Activated B cell treated with CpG ODN at 0.5 μM for 24 hours (primary cell): ENCODE results near the gene SHH. TPM values are rescaled to one million over a fixed set of nuclear protein-coding genes. Genes with fewer than 3 reads are reported as not detected.

Experiments used
- ATAC-seq: fragments of 200-7000 bp; cut with Tn5 transposase; one replicate; pipeline ENCODE4 v1.10.0; 2021; ENCODE audit warnings: low read depth, mild to moderate bottlenecking, moderate library complexity
- CTCF ChIA-PET: fragments of 350-600 bp; sonication (Branson Sonifier 250); formaldehyde crosslinking; loops from one replicate; lab custom pipeline; 2021; ENCODE audit warnings: antibody characterized with exemption; lab: Charles Lee
- POLR2A ChIA-PET: fragments of 350-600 bp; sonication (Branson Sonifier 250); formaldehyde crosslinking; loops from one replicate; lab custom pipeline; 2021; ENCODE audit warnings: antibody characterized with exemption; lab: Charles Lee
- DNase-seq: peaks from one replicate; pipeline ENCODE4 v3.0.0; 2022
- H3K27ac Mint-ChIP-seq: one replicate; pipeline ENCODE4 v1.8.0; 2020; ENCODE audit warnings: mixed read lengths
- H3K27me3 Mint-ChIP-seq: one replicate; pipeline ENCODE4 v1.8.0; 2021; ENCODE audit warnings: mixed read lengths
- H3K36me3 Mint-ChIP-seq: one replicate; pipeline ENCODE4 v1.8.0; 2021; ENCODE audit warnings: low read depth, mixed read lengths
- H3K4me1 Mint-ChIP-seq: one replicate; pipeline ENCODE4 v1.8.0; 2021; ENCODE audit warnings: mixed read lengths
- H3K4me3 Mint-ChIP-seq: one replicate; pipeline ENCODE4 v1.8.0; 2020; ENCODE audit warnings: mild to moderate bottlenecking, mixed read lengths
- H3K9me3 Mint-ChIP-seq: one replicate; pipeline ENCODE4 v1.8.0; 2020; ENCODE audit warnings: mixed read lengths
- CTCF ChIP-seq: fragments of 200-600 bp; IDR thresholded peaks from one replicate; pipeline ENCODE4 v1.8.0; 2022; ENCODE audit warnings: antibody characterized with exemption, mild to moderate bottlenecking
- intact Hi-C: fragments of 100-400 bp; cut with micrococcal nuclease; formaldehyde crosslinking; loops from one replicate; pipeline ENCODE4 v1.15.1; 2024
- total RNA-seq: library from RNA; stranded (reverse); gene quantifications from 2 replicates; pipeline ENCODE4 v1.2.3, GENCODE V29; 2022

The SHH gene
- total RNA-seq, 1 donor from 2014 or later: not detected

DNA sequence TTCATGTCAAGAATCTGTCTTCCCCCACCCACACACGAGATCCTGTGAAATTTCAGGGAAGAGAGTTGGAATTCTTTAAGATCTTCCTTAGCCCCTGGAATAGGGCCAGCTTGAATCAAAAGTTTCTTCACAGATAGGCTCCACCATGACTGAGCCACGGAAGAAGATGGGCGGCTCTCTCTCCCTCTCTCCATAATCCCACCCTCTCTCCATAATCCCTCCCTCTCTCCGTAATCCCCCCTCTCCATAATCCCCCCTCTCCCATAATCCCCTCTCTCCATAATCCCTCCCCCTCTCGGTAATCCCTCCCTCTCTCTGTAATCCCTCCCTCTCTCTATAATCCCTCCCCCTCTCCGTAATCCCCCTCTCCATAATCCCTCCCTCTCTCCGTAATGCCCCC is 20.4 kb downstream of the SHH start:
- peaks cover 13% of the 10 kb centered on the region for H3K27me3 Mint-ChIP-seq
- CTCF ChIA-PET: no interaction called here
- no peak for TF ChIP-seq CTCF
- H3K4me3 Mint-ChIP-seq: no peak overlapping the region
- DNase-seq (no peak), ATAC-seq (no peak)
- no peak overlapping the region for H3K27ac Mint-ChIP-seq
- H3K9me3 Mint-ChIP-seq: no peaks in the 10 kb centered on the region
- intact Hi-C loops: no loop called here
- peaks cover 6% of the 10 kb centered on the region for H3K4me1 Mint-ChIP-seq
- POLR2A ChIA-PET: no interaction called here
- H3K36me3 Mint-ChIP-seq: no peaks in the 10 kb centered on the region

DNA sequence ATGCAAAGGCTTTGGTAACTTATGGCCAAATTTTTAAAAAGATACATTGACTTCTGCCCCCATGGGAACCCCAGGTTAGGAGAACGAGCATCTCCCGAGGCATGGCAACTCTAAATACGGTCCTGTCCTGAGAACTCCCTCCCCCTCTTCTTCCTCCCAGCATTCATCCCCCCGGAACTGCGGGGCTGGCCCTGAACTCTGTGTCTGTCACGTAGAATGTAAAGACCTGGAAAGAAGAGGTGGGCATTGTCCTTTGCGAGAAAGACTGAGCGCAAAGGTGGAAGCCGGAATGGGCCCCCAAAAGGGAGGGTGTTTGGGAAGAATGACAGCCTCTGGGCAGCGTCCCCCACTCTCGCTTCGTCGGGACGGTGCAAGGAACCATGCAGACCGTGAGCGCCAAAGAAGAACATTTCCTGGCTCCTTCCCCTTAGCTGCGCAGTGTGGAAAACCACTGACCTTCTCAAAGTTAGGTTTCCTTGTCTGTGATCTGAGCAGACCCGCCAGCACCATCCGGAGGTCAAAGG is 21.0 kb downstream of the SHH start:
- Mint-ChIP-seq H3K27ac (no peak overlapping the region), H3K27me3 (peaks cover 14% of the 10 kb centered on the region), H3K36me3 (no peaks in the 10 kb centered on the region), H3K9me3 (no peaks in the 10 kb centered on the region), H3K4me3 (no peak overlapping the region), H3K4me1 (peaks cover 9% of the 10 kb centered on the region)
- DNase-seq (no peak), ATAC-seq (no peak)
- CTCF ChIA-PET: no interaction called here
- POLR2A ChIA-PET: no interaction called here
- TF ChIP-seq CTCF: no peak
- intact Hi-C loops: no loop called here

DNA sequence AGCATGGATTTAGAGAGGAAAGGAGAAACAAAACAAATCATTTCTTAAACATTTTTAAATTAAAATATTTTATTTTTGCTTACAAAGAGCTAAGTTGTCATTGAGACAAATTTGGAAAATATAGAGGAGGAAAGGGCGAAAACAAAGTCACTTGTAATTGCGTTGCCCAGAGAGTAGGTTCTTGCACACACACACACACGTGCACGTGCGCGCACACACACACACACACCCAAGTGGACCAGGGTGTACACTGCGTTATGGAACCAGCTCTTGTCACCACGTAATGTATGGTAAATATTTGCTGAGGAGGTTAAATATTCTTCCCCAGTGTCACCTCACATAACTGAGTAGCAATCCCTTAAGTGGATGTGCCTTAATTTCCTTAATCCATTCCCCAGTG is 21.6 kb downstream of the SHH start:
- H3K36me3 Mint-ChIP-seq: peaks cover 3% of the 10 kb centered on the region
- intact Hi-C loops: no loop called here
- ChIA-PET POLR2A (no interaction called here), CTCF (no interaction called here)
- H3K27me3 Mint-ChIP-seq: peaks cover 16% of the 10 kb centered on the region
- no peak overlapping the region for H3K4me3 Mint-ChIP-seq
- no peaks in the 10 kb centered on the region for H3K9me3 Mint-ChIP-seq
- ATAC-seq: no peak
- no peak overlapping the region for H3K27ac Mint-ChIP-seq
- DNase-seq: no peak
- no peak for TF ChIP-seq CTCF
- peaks cover 11% of the 10 kb centered on the region for H3K4me1 Mint-ChIP-seq

GRCh38 chr7:155789001-155789725 is 23.1 kb downstream of the SHH start:
- no peak overlapping the region for H3K4me3 Mint-ChIP-seq
- peaks cover 12% of the 10 kb centered on the region for H3K36me3 Mint-ChIP-seq
- intact Hi-C loops: no loop called here
- H3K27ac Mint-ChIP-seq: no peak overlapping the region
- no peak for TF ChIP-seq CTCF
- no peaks in the 10 kb centered on the region for H3K9me3 Mint-ChIP-seq
- H3K4me1 Mint-ChIP-seq: peaks cover 11% of the 10 kb centered on the region
- H3K27me3 Mint-ChIP-seq: peaks cover 14% of the 10 kb centered on the region
- ATAC-seq (no peak), DNase-seq (no peak)
- POLR2A ChIA-PET: no interaction called here
- CTCF ChIA-PET: no interaction called here

DNA sequence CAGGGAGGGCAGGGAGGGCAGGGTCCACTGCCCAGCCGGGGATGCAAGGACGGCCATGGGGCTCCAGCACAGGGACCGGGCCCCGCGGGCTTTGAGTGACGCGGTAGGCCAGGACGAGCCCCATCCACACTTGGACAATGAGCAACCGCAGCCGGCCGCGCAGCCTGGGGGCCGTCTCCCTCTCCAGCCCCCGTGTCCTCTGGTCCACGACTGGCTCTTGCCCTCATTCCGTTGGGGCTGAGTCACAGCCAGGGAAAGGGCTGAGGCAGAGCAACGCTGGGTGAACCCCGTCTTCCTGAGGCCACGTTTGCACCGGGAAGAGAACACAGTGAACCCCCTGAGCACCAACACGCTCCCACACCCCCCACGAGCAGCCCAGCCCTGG is 23.7 kb downstream of the SHH start:
- ATAC-seq (no peak), DNase-seq (no peak)
- TF ChIP-seq CTCF: no peak
- intact Hi-C loops: no loop called here
- CTCF ChIA-PET: no interaction called here
- Mint-ChIP-seq H3K4me3 (no peak overlapping the region), H3K9me3 (no peaks in the 10 kb centered on the region), H3K4me1 (peaks cover 11% of the 10 kb centered on the region), H3K27me3 (peaks cover 14% of the 10 kb centered on the region), H3K36me3 (peaks cover 18% of the 10 kb centered on the region), H3K27ac (no peak overlapping the region)
- POLR2A ChIA-PET: no interaction called here
